GM12864 (cell line): ENCODE data around the gene CCDC159.
"Not testable (repeated sequence)": the region's sequence is repeated elsewhere in the genome, so short reads cannot be mapped to it uniquely, and the experiment has no call there.

Source experiments
- DNase-seq: peaks from one replicate; pipeline ENCODE4 v3.0.0-alpha.2; 2011; ENCODE audit warnings: low read depth
- H3K4me3 ChIP-seq: 2 replicates; pipeline ENCODE4 v1.5.1; 2011; ENCODE audit warnings: mild to moderate bottlenecking, low read depth, low read length, control low read depth
- TF ChIP-seq, protein P1 (sequence below): IDR thresholded peaks from 2 replicates; pipeline ENCODE4 v1.5.1; 2011; ENCODE audit warnings: low read depth, mild to moderate bottlenecking, moderate library complexity, low read length, control low read depth, inconsistent platforms; ENCODE audit errors: missing control alignments

CCDC159 gene

DNA sequence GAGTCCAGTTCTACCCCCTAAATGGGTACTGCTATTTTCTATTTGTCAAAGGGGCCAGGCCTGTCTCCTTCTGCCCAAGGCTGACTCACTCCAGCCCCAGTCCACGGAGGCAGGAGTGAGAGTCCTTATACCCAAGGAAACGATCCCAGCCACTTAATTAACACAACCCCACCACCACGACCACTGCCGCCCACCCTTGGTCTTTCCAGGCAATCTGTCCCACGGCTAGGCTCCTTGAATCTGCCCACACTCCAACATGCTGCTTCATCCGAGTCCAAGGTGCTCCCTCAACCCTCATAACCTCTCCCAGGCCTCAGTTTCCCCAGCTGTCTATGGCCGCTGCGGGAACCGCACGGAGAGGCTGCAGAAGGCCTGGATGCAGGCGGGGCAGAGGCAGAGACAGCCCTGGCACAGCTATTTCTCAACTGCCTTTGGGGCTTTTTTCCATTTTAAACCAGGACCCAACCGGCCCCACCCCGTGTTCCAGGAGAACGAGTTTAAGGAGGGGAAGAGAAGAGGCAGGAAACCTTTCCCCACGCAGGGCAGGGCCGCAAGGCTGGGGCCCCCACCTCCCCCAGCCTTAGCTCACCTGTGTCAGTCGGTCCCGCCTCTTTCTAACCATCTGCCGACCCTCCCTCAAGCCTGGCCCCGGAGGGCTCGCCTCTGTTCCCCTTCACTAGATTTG is 7.6 kb upstream of the CCDC159 start:
- TF ChIP-seq, protein P1, sequence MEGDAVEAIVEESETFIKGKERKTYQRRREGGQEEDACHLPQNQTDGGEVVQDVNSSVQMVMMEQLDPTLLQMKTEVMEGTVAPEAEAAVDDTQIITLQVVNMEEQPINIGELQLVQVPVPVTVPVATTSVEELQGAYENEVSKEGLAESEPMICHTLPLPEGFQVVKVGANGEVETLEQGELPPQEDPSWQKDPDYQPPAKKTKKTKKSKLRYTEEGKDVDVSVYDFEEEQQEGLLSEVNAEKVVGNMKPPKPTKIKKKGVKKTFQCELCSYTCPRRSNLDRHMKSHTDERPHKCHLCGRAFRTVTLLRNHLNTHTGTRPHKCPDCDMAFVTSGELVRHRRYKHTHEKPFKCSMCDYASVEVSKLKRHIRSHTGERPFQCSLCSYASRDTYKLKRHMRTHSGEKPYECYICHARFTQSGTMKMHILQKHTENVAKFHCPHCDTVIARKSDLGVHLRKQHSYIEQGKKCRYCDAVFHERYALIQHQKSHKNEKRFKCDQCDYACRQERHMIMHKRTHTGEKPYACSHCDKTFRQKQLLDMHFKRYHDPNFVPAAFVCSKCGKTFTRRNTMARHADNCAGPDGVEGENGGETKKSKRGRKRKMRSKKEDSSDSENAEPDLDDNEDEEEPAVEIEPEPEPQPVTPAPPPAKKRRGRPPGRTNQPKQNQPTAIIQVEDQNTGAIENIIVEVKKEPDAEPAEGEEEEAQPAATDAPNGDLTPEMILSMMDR = no peak
- no peak for DNase-seq
- H3K4me3 ChIP-seq = peak overlapping the region; percentile 61

DNA sequence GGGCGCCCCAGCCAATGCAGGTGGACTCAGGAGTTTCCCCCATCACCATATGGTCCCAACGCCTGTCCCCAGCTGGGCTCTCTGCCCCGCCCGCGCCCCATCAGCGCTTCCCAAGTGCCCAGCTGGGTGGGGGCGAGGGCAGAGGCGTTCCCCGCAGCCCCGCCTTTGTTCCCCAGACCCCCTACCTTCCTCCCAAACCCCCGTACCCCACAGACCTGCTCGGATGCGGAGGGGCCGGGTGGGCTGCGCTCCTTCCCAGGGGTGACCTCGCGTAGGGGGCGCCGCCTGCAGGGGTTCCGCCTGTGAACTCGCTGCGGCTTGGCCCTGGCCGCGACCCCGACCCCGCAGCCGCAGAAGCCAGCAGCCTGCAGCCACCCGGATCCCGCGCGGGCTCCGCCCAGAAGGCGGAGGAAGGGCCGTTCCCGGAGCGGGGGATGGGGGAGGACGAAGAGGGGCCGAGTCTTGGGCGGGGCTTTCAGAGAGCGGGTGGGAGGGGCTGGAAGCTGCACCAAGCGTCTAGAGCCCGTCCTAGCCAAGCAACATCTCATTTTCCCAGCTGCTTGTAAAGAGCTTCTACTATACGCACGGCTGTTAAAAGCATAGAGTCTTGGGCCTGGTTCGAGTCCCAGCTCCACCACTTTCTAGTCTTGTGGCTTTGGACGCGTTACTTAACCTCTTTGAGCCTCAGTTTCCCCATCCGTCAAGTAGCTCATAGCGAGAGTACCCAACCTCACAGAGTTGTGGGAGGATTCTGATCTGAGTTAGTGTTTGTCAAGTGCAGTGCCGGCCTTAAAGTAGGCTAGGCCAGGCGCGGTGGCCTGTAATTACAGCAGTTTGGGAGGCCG is 6.8 kb upstream of the CCDC159 start, which contains the start of gene RAB3D:
Gene RAB3D (minus strand): TSS at position 404 of the 845 bp plus-strand sequence. CDS start 2,258 bp downstream, outside the sequence.
- TF ChIP-seq, protein P1 = no peak
- peak within 1 kb of the TSS; percentile 61 for H3K4me3 ChIP-seq
- DNase-seq = peak; percentile 59

DNA sequence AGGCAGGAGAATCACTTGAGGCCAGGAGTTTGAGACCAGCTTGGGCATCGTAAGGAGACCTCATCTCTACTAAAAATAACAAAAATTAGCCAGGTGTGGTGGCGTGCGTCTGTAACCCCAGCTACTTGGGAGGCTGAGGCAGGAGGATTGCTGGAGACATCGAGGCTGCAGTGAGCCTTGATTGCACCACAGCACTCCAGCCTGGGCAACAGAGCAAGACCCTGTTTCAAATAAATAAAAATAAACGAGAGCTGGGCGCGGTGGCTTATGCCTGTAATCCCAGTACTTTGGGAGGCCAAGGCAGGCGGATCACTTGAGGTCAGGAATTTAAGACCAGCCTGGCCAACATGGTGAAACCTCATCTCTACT is 6.2 kb upstream of the CCDC159 start:
- not testable (repeated sequence) for DNase-seq
- peak overlapping the region; percentile 61 for H3K4me3 ChIP-seq

DNA sequence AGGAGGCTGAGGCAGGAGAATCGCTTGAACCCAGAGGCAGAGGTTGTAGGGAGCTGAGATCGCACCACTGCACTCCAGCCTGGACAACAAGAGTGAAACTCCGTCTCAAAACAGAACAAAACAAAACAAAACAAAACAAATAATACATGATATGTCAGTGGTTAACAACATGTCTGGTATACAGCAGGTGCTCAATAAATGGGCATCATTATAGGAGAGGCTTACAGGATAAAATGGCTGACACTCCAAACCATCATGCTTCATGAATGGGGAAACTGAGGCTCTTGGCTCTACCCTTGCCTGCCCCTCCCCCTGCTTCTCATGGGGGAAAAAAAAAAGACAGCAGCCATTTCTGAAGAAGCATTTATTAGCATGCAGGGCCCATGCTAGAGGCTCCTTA is 3.9 kb upstream of the CCDC159 start:
- no peak overlapping the region for H3K4me3 ChIP-seq
- TF ChIP-seq, protein P1 = no peak
- no peak for DNase-seq

DNA sequence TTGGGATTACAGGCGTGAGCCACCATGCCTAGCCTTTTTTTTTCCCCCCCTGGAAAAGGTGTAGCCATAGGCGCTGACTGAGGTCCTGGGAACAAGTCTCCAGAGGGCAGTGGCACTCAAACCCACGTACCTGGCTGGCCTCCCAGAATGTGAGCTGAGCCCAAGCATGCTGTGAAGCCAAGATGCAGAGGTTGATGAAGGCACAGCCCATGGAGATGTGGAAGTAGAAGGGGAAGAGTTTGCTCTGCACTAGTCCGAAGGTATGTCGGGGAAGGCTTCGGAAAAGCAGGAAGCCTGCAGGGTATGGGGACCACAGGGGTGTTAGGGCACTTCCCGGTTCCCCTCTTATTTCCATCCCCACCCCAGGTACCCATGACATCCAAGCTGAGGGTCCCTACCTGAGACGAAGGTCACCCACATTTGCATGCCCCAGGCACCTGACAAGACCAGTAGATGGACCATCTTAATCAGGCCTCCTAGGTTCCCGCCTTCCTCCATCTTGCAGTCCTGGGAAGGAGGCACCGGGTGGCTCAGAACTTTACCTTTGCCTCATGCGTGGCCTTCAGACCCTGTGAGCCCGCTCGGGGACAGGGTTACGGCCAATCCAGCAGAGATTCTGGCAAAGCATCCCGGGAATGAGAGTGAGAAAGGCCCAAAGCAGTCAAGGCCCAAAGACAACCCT is 1.1 kb upstream of the CCDC159 start:
- H3K4me3 ChIP-seq = peak overlapping the region; percentile 67
- DNase-seq = no peak
- TF ChIP-seq, protein P1 = no peak

DNA sequence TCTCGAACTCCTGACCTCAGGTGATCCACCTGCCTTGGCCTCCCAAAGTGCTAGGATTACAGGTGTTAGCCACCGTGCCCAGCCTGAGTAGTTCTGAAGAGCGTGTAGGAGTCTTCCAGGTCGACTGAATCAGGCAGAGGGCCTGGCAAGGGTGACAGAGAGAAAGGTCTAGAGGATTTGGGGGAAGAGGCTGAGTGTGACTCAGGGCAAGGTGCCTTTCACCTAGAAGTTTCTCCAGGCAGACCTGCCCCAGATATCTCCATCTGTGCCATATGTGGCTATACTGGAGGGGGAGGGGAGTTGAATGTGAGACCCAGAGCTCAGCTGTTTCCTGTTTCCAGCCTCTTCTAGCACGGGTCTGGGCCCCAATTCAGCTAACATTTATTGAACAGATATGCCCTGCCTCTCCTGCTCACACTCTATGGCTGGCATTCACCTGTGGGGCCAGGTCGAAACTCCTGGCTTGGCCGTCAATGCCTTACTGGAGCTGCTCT is 1.3 kb downstream of the CCDC159 start:
- no peak for DNase-seq
- TF ChIP-seq, protein P1 = no peak
- no peak overlapping the region for H3K4me3 ChIP-seq

DNA sequence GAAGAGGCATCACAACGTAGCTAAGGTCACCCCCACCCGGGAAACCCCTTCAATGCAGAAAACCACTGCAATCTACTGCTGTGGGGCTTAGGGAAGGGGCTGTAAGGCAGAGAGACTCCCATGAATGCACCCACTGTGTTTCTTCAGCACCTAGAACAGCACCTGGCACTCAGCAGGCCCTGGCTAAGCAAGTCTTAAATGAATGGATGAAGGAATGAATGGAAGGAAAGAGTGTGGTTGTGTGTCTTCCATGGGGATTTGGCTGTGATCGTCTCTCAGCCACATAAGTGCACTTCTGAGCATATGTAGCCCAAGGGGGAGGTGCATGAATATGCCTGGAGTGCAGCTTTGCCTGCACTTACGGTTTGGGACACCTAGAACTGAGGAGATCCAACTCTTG is 2.9 kb downstream of the CCDC159 start:
- TF ChIP-seq, protein P1 = no peak
- no peak overlapping the region for H3K4me3 ChIP-seq
- no peak for DNase-seq

DNA sequence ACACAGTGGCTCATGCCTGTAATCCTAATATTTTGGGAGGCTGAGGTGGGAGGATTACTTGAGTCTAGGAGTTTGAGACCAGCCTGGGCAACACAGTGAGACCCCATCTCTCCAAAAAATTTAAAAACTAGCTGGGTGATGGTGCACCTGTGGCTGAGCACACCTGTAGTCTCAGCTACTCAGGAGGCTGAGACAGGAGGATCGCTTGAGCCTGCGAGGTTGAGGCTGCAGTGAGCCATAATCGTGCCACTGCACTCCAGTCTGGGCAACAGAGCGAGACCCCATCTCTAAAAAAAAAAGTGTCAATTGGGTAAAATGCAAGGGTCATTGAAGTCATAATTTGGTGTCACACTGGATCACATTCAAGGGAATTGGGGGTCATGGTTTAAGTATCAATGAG is 7.8 kb downstream of the CCDC159 start:
- not testable (repeated sequence) for DNase-seq, H3K4me3 ChIP-seq
